Endothelial cell (in vitro differentiated cells): ENCODE results near the gene LTA. TPM values are rescaled to one million over a fixed set of nuclear protein-coding genes. Genes with fewer than 3 reads are reported as not detected.
"Not testable (repeated sequence)": the region's sequence is repeated elsewhere in the genome, so short reads cannot be mapped to it uniquely, and the experiment has no call there.

Source experiments
- DNase-seq: peaks from one replicate; pipeline ENCODE4 v3.0.0; 2021; ENCODE audit warnings: low spot score
- H3K27ac Mint-ChIP-seq: one replicate; pipeline ENCODE4 v1.8.0; 2021; ENCODE audit warnings: mixed read lengths, inconsistent platforms; ENCODE audit not compliant: unreplicated experiment
- H3K27me3 Mint-ChIP-seq: one replicate; pipeline ENCODE4 v1.8.0; 2021; ENCODE audit warnings: mild to moderate bottlenecking, moderate library complexity, mixed read lengths, inconsistent platforms; ENCODE audit not compliant: unreplicated experiment
- H3K36me3 Mint-ChIP-seq: one replicate; pipeline ENCODE4 v1.8.0; 2021; ENCODE audit warnings: mild to moderate bottlenecking, low read depth, mixed read lengths, inconsistent platforms; ENCODE audit not compliant: unreplicated experiment
- H3K4me1 Mint-ChIP-seq: one replicate; pipeline ENCODE4 v1.8.0; 2021; ENCODE audit warnings: mild to moderate bottlenecking, mixed read lengths, inconsistent platforms; ENCODE audit not compliant: unreplicated experiment
- H3K4me3 Mint-ChIP-seq: one replicate; pipeline ENCODE4 v1.8.0; 2021; ENCODE audit warnings: mild to moderate bottlenecking, mixed read lengths, inconsistent platforms; ENCODE audit not compliant: unreplicated experiment
- H3K9me3 Mint-ChIP-seq: one replicate; pipeline ENCODE4 v1.8.0; 2021; ENCODE audit warnings: mixed read lengths, inconsistent platforms; ENCODE audit not compliant: unreplicated experiment
- CTCF ChIP-seq: fragments of 200-600 bp; sonication (generic); IDR thresholded peaks from one replicate; pipeline ENCODE4 v1.5.0; 2021; ENCODE audit warnings: antibody characterized with exemption; ENCODE audit not compliant: unreplicated experiment
- total RNA-seq: library from RNA; stranded (reverse); fragmentation: NEBNext Ultra II Directional; extraction: Animal tissue kit (Norgen Biotek cat#: 25700); gene quantifications from one replicate; pipeline ENCODE4 v1.2.1, GENCODE V29; 2021; ENCODE audit not compliant: unreplicated experiment

LTA gene
- total RNA-seq, 1 donor from 2014 or later: not detected

GRCh38 chr6:31546339-31546957 lies 25.6 kb upstream of the LTA start, which contains the start of gene ATP6V1G2:
Gene ATP6V1G2 (minus strand): TSS chr6:31546608. CDS start chr6:31546559, 49 bp downstream.
- peak; percentile 67 for TF ChIP-seq CTCF
- peak; percentile 87 for DNase-seq
- Mint-ChIP-seq H3K36me3 (no peaks in the 10 kb centered on the region), H3K27me3 (peaks cover 2% of the 10 kb centered on the region), H3K9me3 (no peaks in the 10 kb centered on the region), H3K27ac (peak within 1 kb of the TSS; percentile 87), H3K4me1 (peaks cover 10% of the 10 kb centered on the region), H3K4me3 (peak within 1 kb of the TSS; percentile 85)

GRCh38 chr6:31546958-31547726 lies 24.9 kb upstream of the LTA start, which contains the start of gene NFKBIL1:
Gene NFKBIL1 (plus strand): TSS chr6:31547608. CDS start chr6:31547695, 87 bp downstream.
- peaks cover 10% of the 10 kb centered on the region for H3K4me1 Mint-ChIP-seq
- H3K4me3 Mint-ChIP-seq: peak within 1 kb of the TSS; percentile 85

GRCh38 chr6:31547727-31548543 lies 24.2 kb upstream of the LTA start:
- Mint-ChIP-seq H3K4me1 (peaks cover 10% of the 10 kb centered on the region), H3K9me3 (no peaks in the 10 kb centered on the region), H3K27ac (peak overlapping the region; percentile 87), H3K4me3 (peak overlapping the region; percentile 85), H3K36me3 (no peaks in the 10 kb centered on the region), H3K27me3 (peaks cover 2% of the 10 kb centered on the region)
- TF ChIP-seq CTCF: no peak
- no peak for DNase-seq

More at GRCh38 chr6:31546958-31547726, 24.9 kb upstream of the LTA start, which contains the start of gene NFKBIL1:
- H3K27ac Mint-ChIP-seq: peak within 1 kb of the TSS; percentile 87
- no peak for TF ChIP-seq CTCF
- peaks cover 2% of the 10 kb centered on the region for H3K27me3 Mint-ChIP-seq
- DNase-seq: peak; percentile 67
- H3K9me3 Mint-ChIP-seq: no peaks in the 10 kb centered on the region
- H3K36me3 Mint-ChIP-seq: no peaks in the 10 kb centered on the region

GRCh38 chr6:31548544-31548873 lies 23.6 kb upstream of the LTA start:
- peaks cover 2% of the 10 kb centered on the region for H3K27me3 Mint-ChIP-seq
- no peaks in the 10 kb centered on the region for H3K9me3 Mint-ChIP-seq
- no peaks in the 10 kb centered on the region for H3K36me3 Mint-ChIP-seq
- H3K4me3 Mint-ChIP-seq: no peak overlapping the region
- H3K27ac Mint-ChIP-seq: no peak overlapping the region
- no peak for TF ChIP-seq CTCF
- no peak for DNase-seq
- H3K4me1 Mint-ChIP-seq: peaks cover 10% of the 10 kb centered on the region

GRCh38 chr6:31551371-31551770 lies 20.7 kb upstream of the LTA start:
- peak; percentile 63 for DNase-seq
- H3K4me1 Mint-ChIP-seq, H3K36me3 Mint-ChIP-seq, H3K9me3 Mint-ChIP-seq, H3K4me3 Mint-ChIP-seq, H3K27me3 Mint-ChIP-seq: not testable (repeated sequence)
- H3K27ac Mint-ChIP-seq: peak overlapping the region; percentile 80
